T-helper 22 cell (primary cell): ENCODE data around the gene BCL11B.

Source experiments
- DNase-seq: peaks from one replicate; pipeline ENCODE4 v3.0.0-alpha.2; 2020; ENCODE audit warnings: low read depth

Gene BCL11B

GRCh38 chr14:99224116-99224910 is 47.7 kb downstream of the BCL11B start:
- DNase-seq, result no peak

- DNase-seq, result no peak
Measured at GRCh38 chr14:99221445-99221844, 50.6 kb downstream of the BCL11B start.

- DNase-seq, result no peak
Measured at GRCh38 chr14:99217066-99217955, 54.7 kb downstream of the BCL11B start.

GRCh38 chr14:99216191-99216590 is 55.8 kb downstream of the BCL11B start:
- DNase-seq, result no peak

GRCh38 chr14:99215277-99215676 is 56.7 kb downstream of the BCL11B start:
- no peak for DNase-seq

GRCh38 chr14:99214701-99215100 is 57.3 kb downstream of the BCL11B start:
- DNase-seq, result no peak

GRCh38 chr14:99213527-99213971 is 58.4 kb downstream of the BCL11B start:
- no peak for DNase-seq

- no peak for DNase-seq
Measured at GRCh38 chr14:99213101-99213500, 58.9 kb downstream of the BCL11B start.

GRCh38 chr14:99212646-99213045 is 59.4 kb downstream of the BCL11B start:
- no peak for DNase-seq

GRCh38 chr14:99212199-99212598 is 59.8 kb downstream of the BCL11B start:
- no peak for DNase-seq

- DNase-seq, result no peak
Measured at GRCh38 chr14:99211410-99211809, 60.6 kb downstream of the BCL11B start.

- DNase-seq, result no peak
Measured at GRCh38 chr14:99210333-99210732, 61.7 kb downstream of the BCL11B start.

GRCh38 chr14:99209409-99209808 is 62.6 kb downstream of the BCL11B start:
- no peak for DNase-seq

GRCh38 chr14:99208318-99208717 is 63.7 kb downstream of the BCL11B start:
- no peak for DNase-seq

GRCh38 chr14:99207456-99207855 is 64.5 kb downstream of the BCL11B start:
- DNase-seq, result no peak

- DNase-seq, result no peak
Measured at GRCh38 chr14:99206090-99206489, 65.9 kb downstream of the BCL11B start.

GRCh38 chr14:99205086-99205688 is 66.8 kb downstream of the BCL11B start:
- DNase-seq, result no peak

- DNase-seq, result no peak
Measured at GRCh38 chr14:99203801-99204200, 68.2 kb downstream of the BCL11B start.

- no peak for DNase-seq
Measured at GRCh38 chr14:99203080-99203479, 68.9 kb downstream of the BCL11B start.

GRCh38 chr14:99202516-99202915 is 69.5 kb downstream of the BCL11B start:
- no peak for DNase-seq

- DNase-seq, result no peak
Measured at GRCh38 chr14:99201351-99202073, 70.5 kb downstream of the BCL11B start.

- no peak for DNase-seq
Measured at GRCh38 chr14:99200654-99201005, 71.4 kb downstream of the BCL11B start.
